C4-2B (cell line): ENCODE measurements around the gene WDR49.

Experiments used
- ZFX ChIP-seq: fragments of 450-650 bp; IDR thresholded peaks from 2 replicates; pipeline ENCODE4 v1.6.1; 2017
- TF ChIP-seq, protein P1 (sequence below): fragments of 450-650 bp; conservative IDR thresholded peaks from 2 replicates; pipeline ENCODE4 v1.5.1; 2017; ENCODE audit warnings: mild to moderate bottlenecking

DNA sequence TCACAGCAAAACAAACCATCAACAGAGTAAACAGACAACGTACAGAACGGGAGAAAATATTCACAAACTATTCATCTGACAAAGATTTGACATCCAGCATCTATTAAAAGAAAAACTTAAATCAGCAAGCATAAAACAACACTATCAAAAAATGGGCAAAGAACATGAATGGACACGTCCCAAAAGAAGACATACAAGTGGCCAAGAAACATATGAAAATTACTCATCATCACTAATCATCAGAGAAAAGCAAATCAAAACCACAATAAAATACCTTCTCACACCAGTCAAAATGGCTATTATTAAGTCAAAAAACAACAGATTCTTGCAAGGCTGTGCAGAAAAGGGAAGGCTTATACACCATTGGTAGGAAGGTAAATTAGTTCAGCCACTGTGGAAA lies 166.2 kb downstream of the WDR49 start:
- TF ChIP-seq, protein P1, sequence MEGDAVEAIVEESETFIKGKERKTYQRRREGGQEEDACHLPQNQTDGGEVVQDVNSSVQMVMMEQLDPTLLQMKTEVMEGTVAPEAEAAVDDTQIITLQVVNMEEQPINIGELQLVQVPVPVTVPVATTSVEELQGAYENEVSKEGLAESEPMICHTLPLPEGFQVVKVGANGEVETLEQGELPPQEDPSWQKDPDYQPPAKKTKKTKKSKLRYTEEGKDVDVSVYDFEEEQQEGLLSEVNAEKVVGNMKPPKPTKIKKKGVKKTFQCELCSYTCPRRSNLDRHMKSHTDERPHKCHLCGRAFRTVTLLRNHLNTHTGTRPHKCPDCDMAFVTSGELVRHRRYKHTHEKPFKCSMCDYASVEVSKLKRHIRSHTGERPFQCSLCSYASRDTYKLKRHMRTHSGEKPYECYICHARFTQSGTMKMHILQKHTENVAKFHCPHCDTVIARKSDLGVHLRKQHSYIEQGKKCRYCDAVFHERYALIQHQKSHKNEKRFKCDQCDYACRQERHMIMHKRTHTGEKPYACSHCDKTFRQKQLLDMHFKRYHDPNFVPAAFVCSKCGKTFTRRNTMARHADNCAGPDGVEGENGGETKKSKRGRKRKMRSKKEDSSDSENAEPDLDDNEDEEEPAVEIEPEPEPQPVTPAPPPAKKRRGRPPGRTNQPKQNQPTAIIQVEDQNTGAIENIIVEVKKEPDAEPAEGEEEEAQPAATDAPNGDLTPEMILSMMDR, result no peak
- no peak for TF ChIP-seq ZFX
